ENCODE data around the gene THBS1.
A peak's percentile ranks its signal among the peaks of the same experiment; 100 is the strongest.

The THBS1 gene

DNA sequence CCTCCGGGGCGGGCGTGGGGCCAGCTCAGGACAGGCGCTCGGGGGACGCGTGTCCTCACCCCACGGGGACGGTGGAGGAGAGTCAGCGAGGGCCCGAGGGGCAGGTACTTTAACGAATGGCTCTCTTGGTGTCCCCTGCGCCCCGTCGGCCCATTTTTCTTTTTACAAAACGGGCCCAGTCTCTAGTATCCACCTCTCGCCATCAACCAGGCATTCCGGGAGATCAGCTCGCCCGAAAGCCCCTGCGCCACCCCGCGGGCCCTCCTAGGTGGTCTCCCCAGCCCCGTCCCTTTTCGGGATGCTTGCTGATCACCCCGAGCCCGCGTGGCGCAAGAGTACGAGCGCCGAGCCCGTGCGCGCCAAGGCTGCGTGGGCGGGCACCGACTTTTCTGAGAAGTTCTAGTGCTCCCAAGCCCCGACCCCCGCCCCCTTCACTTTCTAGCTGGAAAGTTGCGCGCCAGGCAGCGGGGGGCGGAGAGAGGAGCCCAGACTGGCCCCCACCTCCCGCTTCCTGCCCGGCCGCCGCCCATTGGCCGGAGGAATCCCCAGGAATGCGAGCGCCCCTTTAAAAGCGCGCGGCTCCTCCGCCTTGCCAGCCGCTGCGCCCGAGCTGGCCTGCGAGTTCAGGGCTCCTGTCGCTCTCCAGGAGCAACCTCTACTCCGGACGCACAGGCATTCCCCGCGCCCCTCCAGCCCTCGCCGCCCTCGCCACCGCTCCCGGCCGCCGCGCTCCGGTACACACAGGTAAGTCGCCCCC is at the start of gene THBS1:
Gene THBS1, plus strand, starts transcription at position 595 of the 757 bp plus-strand sequence. CDS start 779 bp downstream, outside the sequence.
- peak; percentile 69 for DNase-seq (ENCODE audit: low read depth, low spot score)

DNA sequence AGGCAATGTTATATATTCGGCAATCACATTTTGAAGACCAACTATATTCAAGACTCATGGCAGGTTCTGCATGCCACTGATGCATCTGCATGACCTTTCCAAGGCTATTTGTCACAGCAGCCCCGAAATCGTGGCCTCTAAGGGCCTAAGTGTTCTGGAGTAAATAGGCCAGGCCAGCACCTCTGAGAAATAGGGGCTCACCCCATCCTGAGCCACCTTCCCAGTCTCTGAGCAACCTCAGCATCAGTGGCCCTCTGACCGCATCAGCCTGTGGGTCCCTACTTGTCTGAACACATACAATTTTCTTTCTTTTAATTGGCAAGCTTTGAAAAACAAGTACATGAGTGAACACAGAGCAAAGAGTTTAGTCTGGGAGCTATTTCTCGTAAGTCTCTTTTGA is 45.9 kb upstream of the THBS1 start:
- DNase-seq (ENCODE audit: low read depth, low spot score) = no peak

DNA sequence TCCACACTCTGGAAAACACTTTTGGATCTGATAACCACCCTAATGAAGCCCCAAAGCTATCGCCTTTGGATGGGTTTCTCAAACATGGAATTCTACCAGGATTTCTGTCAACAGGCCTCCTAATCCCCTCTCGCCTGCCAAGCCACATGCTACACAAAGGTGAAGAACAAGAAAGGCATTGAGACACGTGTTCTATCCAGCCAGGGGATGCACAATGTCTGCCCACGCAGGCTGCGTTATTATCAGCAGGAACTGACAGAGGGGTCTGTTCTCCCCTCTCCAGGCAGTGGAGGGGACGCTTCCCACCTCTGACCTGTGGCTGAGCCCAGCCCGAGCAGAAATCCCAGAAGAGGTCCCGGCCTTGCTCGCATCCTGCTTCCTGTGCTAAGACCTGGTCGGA is 45.4 kb upstream of the THBS1 start:
- no peak for DNase-seq (ENCODE audit: low read depth, low spot score)

DNA sequence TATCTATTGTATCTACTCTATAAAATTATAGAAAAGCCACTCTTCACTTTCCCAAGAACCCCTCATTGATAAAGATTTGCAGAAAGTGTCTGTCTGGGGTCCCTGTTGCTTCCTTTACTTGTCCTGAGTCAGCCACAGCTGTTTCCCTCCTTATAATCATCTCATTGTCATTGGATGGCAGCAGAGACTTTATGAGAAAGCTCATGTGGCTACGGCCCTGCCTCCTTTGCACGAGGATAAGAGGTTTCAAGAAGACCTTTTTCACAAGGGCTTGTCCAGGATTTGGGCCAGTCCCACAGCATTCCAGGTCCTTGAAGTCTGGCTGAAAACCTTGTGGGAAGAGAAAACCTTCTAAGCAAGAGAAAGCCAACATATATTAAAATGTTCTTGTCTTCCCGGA is 41.9 kb upstream of the THBS1 start:
- DNase-seq (ENCODE audit: low read depth, low spot score) = no peak

DNA sequence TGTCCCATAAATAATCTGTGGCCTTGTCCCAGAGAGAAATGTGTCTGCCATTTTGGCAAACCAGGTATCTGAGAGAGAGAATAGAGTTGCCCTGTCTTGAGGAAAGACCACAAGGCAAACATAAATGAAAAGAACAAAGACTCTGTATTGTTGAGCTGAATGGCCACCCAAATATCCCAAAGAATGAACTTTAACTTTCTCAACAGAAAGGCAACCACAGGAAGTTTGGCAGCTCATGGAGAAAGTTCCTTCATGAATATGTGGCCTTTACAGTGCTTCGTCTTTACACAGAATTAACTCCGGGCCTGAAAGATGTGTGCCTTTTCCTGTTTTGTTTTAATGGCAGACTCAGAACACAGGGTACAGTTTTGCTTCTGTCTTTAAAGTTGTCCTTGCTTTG is 41.4 kb upstream of the THBS1 start:
- no peak for DNase-seq (ENCODE audit: low read depth, low spot score)

DNA sequence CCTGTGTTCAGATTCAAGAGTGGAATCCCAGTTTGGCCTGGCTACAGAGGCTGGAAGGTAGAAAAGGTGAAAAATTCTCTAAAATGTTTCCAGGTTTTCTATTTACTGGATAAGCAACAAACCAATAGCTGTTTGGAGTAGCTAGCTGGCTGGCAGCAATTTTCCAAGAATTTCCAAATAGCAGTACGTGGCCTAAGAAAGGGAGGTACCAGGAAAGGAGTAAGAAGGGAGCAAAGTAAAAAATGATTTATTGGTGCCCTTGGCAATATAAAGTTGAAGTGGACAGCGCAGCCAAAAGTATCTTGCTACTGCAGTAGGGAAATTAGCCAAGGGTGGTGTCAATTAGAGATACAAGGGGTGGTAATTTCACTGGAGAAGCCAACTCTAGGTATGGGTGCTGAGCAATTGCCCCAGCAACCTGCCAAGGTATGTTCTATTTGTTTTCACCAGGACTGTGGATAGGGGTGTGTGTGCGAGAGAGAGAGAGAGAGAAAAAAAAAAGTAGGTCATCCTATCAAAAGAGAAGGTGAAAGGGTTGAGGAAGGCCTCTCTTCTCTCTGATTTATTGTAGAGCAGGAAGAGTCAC is 40.8 kb upstream of the THBS1 start:
- DNase-seq (ENCODE audit: low read depth, low spot score) = no peak

DNA sequence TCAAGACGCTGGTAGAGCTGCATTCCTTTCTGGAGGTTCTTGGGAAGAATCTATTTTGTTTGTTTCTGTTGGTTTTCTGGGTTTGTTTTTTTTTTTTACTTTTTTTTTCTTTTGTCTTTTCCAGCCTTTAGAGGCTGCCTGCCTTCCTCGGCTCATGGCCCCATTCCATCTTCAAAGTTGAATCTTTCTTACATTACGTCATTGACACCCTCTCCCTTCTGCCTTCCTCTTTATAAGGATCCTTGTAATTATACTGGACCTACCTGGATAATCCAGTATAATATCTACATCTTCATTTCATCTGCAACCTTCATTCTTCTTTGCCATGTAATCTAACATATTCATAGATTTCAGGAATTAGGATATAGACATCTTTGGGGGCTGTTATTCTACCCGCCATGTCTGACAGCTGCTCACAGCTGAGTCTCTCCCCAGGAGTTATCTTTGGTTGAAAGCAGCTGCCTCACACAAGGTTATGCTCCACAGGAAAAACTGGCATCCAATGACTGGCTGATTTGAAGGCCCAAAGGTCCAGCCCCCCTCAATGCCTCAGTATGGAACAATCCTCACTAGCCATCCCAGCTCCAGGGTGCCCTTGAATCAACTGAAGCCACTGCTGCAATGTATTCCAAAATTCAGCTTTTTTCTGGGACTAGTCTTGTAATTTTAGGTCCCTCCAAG is 38.4 kb upstream of the THBS1 start:
- DNase-seq (ENCODE audit: low read depth, low spot score) = no peak

DNA sequence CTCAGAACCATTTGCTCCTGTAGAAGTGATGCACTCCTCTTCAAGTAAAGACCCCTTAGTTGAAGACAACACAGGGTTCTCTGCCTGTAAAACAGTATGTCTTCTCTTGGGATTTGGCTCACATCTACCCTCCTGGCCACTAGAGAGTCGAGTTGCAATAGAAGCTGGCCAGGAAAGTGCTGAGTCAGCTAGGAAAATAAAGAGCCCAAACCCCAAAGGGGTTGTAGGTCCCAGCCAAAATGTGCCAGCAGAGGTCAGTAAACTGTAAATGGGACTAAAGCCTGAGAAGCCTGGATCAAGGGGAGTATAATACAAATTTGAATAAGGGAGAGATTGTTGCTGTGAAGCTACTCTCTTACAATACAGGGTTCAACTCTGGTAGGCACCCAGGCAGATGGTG is 37.2 kb upstream of the THBS1 start:
- DNase-seq (ENCODE audit: low read depth, low spot score) = peak; percentile 65

DNA sequence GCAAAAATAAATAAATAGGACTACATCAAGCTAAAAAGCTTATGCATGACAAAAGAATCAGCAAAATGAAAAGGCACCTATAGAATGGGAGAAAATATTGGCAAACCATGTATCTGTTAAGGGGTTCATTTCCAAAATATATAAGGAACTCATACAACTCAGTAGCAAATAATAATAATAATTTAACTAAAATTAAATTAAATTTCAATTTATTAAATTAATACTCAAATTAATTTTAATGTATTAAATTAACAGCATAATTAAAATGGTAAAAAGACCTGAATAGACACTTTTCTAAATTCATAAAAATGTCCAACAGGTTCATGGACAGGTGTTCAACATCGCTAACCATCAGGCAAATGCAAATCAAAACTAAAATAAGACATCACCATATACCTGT is 34.0 kb upstream of the THBS1 start:
- DNase-seq (ENCODE audit: low read depth, low spot score) = no peak

DNA sequence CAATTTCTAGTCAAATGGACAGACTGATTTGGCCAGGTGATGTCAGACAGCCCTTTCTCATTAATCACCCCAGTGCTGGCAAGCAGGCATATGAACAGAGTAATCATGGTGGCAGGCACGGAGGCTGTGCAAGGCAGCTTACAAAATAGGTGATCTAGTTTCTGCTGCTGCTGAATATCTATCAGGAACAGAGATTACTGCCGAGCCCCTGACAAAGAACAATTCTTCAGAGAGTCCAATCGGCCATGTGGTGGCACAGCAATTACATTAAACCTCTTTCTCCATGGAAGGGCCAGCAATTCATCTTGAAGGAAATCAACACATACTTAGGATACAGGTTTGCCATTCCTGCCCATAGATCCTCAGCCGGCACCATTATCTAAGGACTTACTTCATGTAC is 32.3 kb upstream of the THBS1 start:
- no peak for DNase-seq (ENCODE audit: low read depth, low spot score)

DNA sequence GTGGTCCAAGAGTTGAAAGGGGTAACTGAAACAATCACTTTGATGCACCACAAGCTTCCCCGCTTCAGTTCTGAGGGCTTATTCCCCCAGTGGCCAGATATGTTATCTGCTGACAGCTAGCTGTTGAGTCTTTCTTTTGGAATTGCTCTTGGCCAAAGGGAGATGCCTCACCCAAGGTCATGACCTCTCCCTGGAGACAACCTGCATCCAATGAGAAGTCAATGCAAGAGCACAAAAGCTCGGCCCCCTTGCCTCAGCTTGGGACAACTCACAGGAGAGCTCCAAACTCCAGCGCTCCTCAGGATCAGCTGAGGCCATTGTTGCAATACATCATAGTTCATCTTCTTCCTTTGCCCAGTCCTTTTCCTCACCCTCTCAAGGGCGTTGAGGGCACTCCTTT is 31.0 kb upstream of the THBS1 start:
- DNase-seq (ENCODE audit: low read depth, low spot score) = no peak

DNA sequence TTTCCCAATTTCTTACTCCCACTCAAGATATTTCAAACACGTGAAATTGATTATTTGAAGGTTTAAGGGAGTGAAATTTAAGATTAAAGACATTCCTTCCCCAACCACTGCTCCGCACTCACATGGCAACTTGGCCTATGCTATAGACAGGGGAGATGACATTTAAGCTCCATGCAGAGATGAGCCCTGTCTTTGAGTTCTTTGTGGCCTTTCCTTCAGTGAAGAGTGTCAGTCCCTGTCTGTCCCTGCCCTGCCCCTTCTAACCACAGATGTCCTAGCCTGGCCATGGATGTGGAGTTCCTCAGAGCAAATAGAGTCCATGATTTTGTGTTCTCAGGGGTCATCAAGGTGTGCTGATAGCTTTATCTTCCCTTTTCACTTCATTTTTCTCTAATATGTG is 29.4 kb upstream of the THBS1 start:
- DNase-seq (ENCODE audit: low read depth, low spot score) = no peak

DNA sequence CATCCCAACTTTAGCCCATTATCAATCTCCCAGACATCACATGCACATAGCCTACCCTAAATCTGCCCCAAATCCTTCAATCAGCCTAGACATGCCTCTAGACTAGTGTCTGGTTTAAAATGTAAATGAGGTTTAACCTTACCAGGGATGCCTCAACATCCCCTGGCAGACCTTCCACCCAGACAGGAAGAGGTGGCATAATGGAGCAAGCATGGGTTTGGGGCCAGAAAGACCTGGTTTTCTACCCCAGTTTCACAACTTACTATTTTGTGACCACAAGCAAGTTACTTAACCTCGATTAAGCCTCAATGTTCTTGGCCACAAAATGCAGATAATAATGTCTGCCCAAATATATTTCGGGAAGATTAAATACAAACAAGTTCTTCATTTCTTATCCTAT is 28.3 kb upstream of the THBS1 start:
- DNase-seq (ENCODE audit: low read depth, low spot score) = no peak

DNA sequence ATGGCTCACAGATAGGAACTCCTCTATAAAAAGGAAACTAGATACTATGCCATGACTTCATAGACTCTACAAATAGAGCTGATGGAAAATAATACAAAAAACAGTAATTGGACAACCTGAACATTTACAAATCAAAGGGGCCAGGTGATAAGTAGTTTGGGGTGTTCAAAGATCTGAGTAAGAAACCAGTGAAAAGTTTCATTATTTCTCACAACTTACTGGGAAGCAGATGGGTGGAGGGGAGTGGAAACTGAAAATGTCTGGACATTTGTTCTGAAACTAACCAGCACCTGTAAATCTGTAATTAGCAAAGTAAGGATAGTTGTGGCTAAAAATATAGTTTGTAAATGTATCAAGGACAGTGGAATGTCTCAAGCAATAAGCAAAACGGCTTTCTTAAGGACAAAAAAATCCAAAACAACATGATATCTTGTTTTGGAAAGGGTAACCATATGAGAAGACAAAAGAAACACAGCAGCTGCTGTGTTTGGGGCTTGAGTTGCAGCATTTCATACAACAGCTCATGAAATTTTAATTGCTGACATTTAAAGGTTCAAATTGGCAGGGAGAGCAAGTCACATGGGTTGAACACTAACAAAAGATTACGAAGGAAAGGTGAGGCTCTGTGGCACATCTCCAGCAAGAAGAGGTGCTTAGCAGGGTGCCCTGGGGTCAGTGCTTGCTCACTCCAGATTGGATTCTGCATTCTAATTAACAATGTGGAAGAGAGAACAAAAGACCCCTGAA is 26.8 kb upstream of the THBS1 start:
- DNase-seq (ENCODE audit: low read depth, low spot score) = no peak

DNA sequence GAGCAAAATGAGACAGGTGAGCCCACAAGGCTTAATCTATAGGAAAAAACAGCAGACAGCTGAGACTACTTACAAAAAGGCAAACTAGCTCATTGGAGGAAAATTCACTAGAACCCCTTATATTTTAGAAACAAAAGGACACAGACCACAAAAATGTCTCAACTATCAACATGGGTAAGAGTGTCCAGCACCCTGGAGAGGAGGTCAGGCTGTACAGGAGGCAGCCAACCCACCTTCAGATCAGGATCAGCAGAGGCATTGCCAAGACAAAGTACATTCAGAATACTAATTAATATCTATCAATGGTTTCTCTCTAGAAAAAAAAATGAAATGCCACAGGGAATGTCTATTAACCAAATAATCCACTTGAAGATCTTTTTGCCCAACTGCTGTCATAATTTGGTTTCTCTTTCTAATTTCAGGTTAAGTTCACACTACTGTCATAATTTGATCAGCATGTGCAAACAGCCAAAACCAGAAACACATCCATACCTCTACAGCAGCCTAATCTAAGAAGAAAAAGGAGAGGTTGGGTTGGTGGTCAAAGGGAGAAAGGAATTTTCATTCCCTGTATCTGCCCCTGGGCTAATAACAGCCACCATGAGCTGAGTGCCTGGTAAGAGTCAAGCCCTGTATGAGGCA is 26.0 kb upstream of the THBS1 start:
- no peak for DNase-seq (ENCODE audit: low read depth, low spot score)

DNA sequence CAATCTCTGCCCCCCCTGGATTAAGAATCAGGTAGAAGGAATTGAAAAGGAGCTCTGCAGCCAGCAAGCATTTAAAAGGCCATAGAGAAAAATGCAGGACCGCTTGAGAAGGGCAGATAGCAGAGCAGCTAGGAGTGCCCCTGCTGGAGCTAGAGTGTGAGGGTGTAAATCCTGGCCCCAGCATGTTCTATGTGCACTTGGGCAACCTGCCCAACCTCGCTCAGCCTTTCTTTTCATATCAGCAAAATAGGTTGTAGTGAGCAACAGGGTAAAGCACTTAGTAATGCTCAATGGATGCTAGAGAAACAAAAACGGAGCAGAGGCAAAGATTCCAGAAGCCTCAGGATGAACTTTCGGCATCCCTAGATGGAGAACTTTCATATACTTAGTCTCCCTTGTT is 25.0 kb upstream of the THBS1 start:
- no peak for DNase-seq (ENCODE audit: low read depth, low spot score)

DNA sequence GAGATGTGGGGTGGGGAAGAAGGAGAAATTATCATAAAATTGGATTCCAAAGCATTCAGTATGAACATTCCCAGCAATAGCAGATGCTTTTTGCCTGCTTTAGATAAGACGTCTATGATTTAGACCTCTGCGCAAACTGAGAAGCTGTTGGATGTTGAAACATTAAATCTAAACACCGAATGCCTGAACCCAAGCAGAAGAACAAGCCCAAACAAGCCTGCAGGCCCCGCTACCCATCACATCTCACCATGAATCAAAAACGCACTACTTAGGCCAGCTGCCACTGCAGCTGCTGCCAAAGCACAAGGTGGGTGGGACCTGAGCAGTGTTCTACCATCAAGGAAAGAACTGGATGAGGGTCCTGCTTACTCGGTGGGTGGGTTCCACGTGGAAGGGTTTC is 24.4 kb upstream of the THBS1 start:
- DNase-seq (ENCODE audit: low read depth, low spot score) = no peak

DNA sequence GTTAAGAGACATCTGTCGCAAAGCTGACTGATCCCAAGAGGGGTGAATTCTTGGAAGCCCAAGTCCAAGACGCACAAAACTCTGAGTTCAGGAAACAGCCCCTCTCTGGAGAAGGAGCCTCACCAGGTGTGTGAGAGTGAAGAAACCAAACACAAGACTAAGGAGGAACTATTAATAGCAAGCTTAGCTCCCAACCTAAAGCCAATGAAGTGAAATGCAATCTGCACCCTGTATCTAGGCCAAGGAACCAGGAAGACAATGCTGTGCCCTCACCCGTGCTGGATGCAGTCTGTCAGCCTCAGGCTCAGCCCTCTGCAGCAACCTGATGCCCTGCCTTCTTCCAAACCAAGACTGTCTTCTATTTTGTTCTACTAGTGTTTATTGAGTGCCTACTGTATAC is 22.5 kb upstream of the THBS1 start:
- DNase-seq (ENCODE audit: low read depth, low spot score) = no peak

DNA sequence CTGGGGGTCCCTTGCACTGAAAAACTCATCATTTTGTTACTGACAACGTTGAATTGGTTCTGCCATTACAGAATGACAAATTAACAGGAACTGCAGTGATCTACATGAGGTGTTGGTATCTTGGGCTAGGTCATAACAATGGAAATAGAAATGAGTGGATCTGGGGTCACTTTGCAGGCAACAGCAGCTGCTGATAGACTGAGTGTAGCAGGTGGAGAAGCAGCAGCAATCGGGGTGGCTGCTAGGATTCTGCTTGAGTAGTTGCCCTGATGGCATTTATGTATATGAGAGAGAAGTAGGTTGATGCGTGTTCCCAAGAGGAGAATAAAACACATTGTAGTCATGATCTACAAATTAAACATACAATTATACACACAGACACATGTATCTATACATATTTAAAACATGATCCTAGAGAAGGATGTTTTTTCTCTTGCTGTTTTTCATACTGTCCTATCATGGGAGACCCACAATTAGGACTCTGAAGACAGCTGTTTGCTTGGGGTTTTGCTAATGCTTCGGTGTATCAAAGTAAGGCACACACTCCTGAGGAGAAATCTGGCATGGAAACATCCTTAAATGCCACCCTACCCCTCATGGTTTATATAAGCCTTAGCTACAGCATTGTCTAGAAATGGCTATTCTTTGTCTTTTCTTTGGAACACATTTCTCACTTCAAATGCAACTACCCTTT is 15.8 kb upstream of the THBS1 start:
- DNase-seq (ENCODE audit: low read depth, low spot score) = no peak

DNA sequence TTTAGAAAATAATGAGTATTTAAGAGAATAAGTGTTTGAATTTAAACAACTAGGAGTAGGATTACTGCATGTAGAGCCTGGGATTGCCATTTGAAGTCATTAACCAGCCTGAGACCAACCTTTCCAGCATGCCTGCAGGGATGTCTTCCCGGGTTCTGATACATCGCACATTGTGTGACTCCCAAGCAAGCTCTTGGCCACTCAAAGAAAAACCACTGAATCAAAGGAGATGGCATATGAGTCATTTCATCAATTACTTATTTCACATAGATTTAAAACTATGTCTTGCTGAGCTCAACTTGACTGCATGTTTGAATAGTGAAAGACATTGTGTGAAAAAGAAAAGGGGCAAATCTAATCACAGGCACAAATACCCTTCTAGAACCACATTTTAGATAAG is 15.0 kb upstream of the THBS1 start:
- no peak for DNase-seq (ENCODE audit: low read depth, low spot score)

DNA sequence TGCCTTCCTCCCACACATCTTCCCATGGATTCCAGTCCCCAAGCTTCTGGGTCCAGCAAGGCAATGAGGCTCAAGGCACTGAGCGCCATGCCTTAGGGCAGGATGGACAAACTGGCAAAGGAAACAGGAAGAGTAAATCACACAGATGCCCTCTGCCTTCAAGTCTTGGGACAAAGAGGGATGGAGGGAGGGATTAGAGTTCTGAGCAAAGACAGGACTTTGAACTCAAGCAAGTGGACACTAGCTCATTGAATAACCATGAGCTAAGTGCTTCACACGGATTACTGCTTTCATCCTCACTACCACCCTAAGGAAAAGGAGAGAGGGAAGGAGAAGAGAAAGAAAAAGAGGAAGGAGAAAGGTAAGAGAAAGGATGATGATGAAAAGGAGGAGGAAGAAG is 7.6 kb upstream of the THBS1 start:
- DNase-seq (ENCODE audit: low read depth, low spot score) = no peak

Measured in iPS DF 19.7 (cell line).